Heart right ventricle (tissue), 16 donors: ENCODE measurements around the gene MORN4. TPM values are rescaled to one million over a fixed set of nuclear protein-coding genes. Genes with fewer than 3 reads are reported as not detected.

Experiments used
- ATAC-seq, 8 donors: fragments of 200-7000 bp; cut with Tn5 transposase; one replicate each; pipeline ENCODE4 v1.9.1; 2020; ENCODE audit warnings: mild to moderate bottlenecking in 8 of 8, moderate library complexity in 8 of 8, moderate number of reproducible peaks in 1 of 8
- DNase-seq, 2 donors: peaks; one replicate each; pipeline ENCODE4 v3.0.0-alpha.2; 2020
- H3K27ac ChIP-seq, 10 donors: fragments of 200-600 bp; sonication (generic) in 2 of 10; one replicate each; pipeline versions ENCODE4 v1.5.0 to v1.8.0; 2020 to 2022; ENCODE audit warnings: mild to moderate bottlenecking in 3 of 10
- H3K27me3 ChIP-seq, 7 donors: fragments of 200-600 bp; one replicate each; pipeline ENCODE4 v1.8.0; 2021 to 2022; ENCODE audit warnings: mild to moderate bottlenecking in 2 of 7
- H3K36me3 ChIP-seq, 9 donors: fragments of 200-600 bp; sonication (generic) in 1 of 9; one replicate each; pipeline versions ENCODE4 v1.5.0 to v1.8.0; 2020 to 2022; ENCODE audit warnings: mild to moderate bottlenecking in 2 of 9
- H3K4me1 ChIP-seq, 9 donors: fragments of 200-600 bp; sonication (generic) in 1 of 9; one replicate each; pipeline versions ENCODE4 v1.5.0 to v1.8.0; 2020 to 2022; ENCODE audit warnings: mild to moderate bottlenecking in 4 of 9
- H3K4me3 ChIP-seq, 10 donors: fragments of 200-600 bp; sonication (generic) in 2 of 10; one replicate each; pipeline versions ENCODE4 v1.5.0 to v1.8.0; 2020 to 2022; ENCODE audit warnings: mild to moderate bottlenecking in 7 of 10, moderate library complexity in 2 of 10
- H3K9me3 ChIP-seq, 11 donors: fragments of 200-600 bp in 10 of 11; sonication (generic) in 2 of 11; one replicate each; pipeline versions ENCODE4 v1.5.0 to v1.8.0; 2013 to 2022; ENCODE audit warnings: mild to moderate bottlenecking in 2 of 11, control low read depth in 1 of 11, moderate library complexity in 1 of 11
- WGBS, 2 donors: extraction: QIAGEN DNeasy Blood & Tissue Kit; methylation state at CpG; one replicate each; pipeline ENCODE4 v1.1.7; 2013; ENCODE audit warnings: inconsistent platforms in 1 of 2; 5-methylcytosine and 5-hydroxymethylcytosine counted together
- intact Hi-C, 10 donors: fragments of 100-400 bp; cut with DNase I; formaldehyde crosslinking; loops; one replicate each; pipeline versions ENCODE4 v1.11.1 to v1.14.2; 2022
- polyA plus RNA-seq, 2 donors: library from polyadenylated mRNA; stranded (reverse); fragments of 200-250 nt; gene quantifications; one replicate each; pipeline ENCODE4 v1.2.3, GENCODE V29; 2013
- total RNA-seq, 10 donors: library from RNA; stranded (reverse); fragmentation: NEBNext Ultra II Directional in 3 of 10; extraction: Animal tissue kit (Norgen Biotek cat#: 25700) in 3 of 10; gene quantifications; one replicate each; pipeline versions ENCODE4 v1.2.1 to v1.2.4, GENCODE V29; 2021 to 2023
- TF ChIP-seq, protein P1 (sequence below), 9 donors: fragments of 200-600 bp; sonication (generic) in 2 of 9; IDR thresholded peaks; one replicate each; pipeline versions ENCODE4 v1.5.0 to v1.8.0; 2021 to 2022; ENCODE audit warnings: antibody characterized with exemption in 9 of 9, mild to moderate bottlenecking in 5 of 9, moderate library complexity in 1 of 9
- donor health status: Arrhythmogenic right ventricular cardiomyopathy.
- donor health status: ischemic (EF 13 %, LVEDD 7.1; RV severe dilation, severe dysfunction).
- donor health status: healthy with polysubstance abuse.
- donor health status: DM: no; HTN: yes; CAD: no.
- donor health status: DM: no; HTN: no; CAD: no.
- donor health status: ischemic (EF 25% LVEDD 6.9; RV normal size, moderate dysfunction).
- donor health status: ischemic (EF 25% LVEDD 5.7; RV mildly dilated, moderate dysfunction).
- donor health status: healthy.
- donor health status: DM: yes; HTN: yes; CAD: no.
- donor health status: Ischemic cardiomyopathy.
- donor health status: ischemic (EF 35%, LVEDD 5.7; RV mildly dilated, moderate dysfunction).
- donor health status: nonischemic (EF 11% LVEDD 7.7; RV severe dilation, severe dysfunction).
- donor health status: DM: yes; HTN: yes; CAD: no.
- donor health status: PGD.
- donor health status: ischemic (EF 29% LVEDD 5.4; RV normal size, mild dysfunction).
- donor health status: nonischemic (EF 23%, LVEDD 6.1; RV moderate dilation, normal function).

The MORN4 gene
- total and polyA plus RNA-seq, 12 donors = 4.4 to 17.6 (median 13.3) TPM

DNA sequence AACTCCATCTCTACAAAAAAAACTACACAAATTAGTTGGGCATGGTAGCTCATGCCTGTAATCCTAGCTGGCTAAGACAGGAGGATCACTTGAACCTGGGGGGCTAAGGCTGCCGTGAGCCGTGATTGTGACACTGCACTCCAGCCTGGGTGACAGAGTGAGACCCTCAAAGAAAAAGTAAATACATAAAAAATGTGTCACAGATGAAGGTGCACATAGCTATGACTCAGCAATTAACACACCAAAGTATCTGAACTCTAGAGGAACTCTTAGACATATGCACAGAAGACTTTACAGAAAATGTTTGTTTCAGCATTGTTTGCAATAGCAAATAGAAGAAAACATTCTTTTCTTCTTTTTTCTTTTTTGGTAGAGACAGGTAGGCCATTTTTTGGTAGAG lies 35.5 kb downstream of the MORN4 start:
- WGBS, 2 donors = 95 to 98% methylated on average over 2 of the region's 2 CpGs
- ATAC-seq (no peak), DNase-seq (no peak)
- no peaks in the 10 kb centered on the region for H3K27me3 ChIP-seq
- TF ChIP-seq, protein P1, sequence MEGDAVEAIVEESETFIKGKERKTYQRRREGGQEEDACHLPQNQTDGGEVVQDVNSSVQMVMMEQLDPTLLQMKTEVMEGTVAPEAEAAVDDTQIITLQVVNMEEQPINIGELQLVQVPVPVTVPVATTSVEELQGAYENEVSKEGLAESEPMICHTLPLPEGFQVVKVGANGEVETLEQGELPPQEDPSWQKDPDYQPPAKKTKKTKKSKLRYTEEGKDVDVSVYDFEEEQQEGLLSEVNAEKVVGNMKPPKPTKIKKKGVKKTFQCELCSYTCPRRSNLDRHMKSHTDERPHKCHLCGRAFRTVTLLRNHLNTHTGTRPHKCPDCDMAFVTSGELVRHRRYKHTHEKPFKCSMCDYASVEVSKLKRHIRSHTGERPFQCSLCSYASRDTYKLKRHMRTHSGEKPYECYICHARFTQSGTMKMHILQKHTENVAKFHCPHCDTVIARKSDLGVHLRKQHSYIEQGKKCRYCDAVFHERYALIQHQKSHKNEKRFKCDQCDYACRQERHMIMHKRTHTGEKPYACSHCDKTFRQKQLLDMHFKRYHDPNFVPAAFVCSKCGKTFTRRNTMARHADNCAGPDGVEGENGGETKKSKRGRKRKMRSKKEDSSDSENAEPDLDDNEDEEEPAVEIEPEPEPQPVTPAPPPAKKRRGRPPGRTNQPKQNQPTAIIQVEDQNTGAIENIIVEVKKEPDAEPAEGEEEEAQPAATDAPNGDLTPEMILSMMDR (IDR thresholded peaks at IDR 0.05) = no peak
- peaks cover 5 to 57% (median 26%) of the 10 kb centered on the region in 9 donors for H3K4me1 ChIP-seq
- peak overlapping the region; percentile 62 to 99 (median 90) for H3K27ac ChIP-seq
- intact Hi-C loops = no loop called here
- H3K36me3 ChIP-seq = no peaks in the 10 kb centered on the region
- H3K4me3 ChIP-seq = no peak overlapping the region
- no peaks in the 10 kb centered on the region for H3K9me3 ChIP-seq

GRCh38 chr10:97596101-97597082 lies 36.9 kb downstream of the MORN4 start:
- Histone ChIP-seq H3K36me3 (no peaks in the 10 kb centered on the region), H3K4me1 (peaks cover 5 to 47% (median 23%) of the 10 kb centered on the region in 9 donors), H3K4me3 (no peak overlapping the region), H3K9me3 (no peaks in the 10 kb centered on the region), H3K27me3 (no peaks in the 10 kb centered on the region), H3K27ac (peak overlapping the region; percentile 85 to 99 (median 91))
- TF ChIP-seq, protein P1 (IDR thresholded peaks at IDR 0.05) = no peak
- peak in 1 of 2 donors; percentile 79 for DNase-seq
- peak; percentile 73 to 96 (median 94) for ATAC-seq
- 32 to 34% methylated on average over 10 of the region's 10 CpGs for WGBS, 2 donors
- intact Hi-C loops = no loop called here

- Histone ChIP-seq H3K9me3 (no peaks in the 10 kb centered on the region), H3K27ac (peak overlapping the region in 6 of 10 donors; percentile 20 to 99 (median 62)), H3K4me3 (no peak overlapping the region), H3K36me3 (no peaks in the 10 kb centered on the region), H3K27me3 (no peaks in the 10 kb centered on the region), H3K4me1 (peaks cover 5 to 49% (median 22%) of the 10 kb centered on the region in 9 donors)
- TF ChIP-seq, protein P1 (IDR thresholded peaks at IDR 0.05) = no peak
- ATAC-seq (no peak), DNase-seq (no peak)
- 66% methylated on average over 4 of the region's 4 CpGs for WGBS, 2 donors
- intact Hi-C loops = no loop called here
Measured at GRCh38 chr10:97593421-97593820, 39.9 kb downstream of the MORN4 start.

GRCh38 chr10:97590748-97591495 lies 42.4 kb downstream of the MORN4 start:
- DNase-seq (no peak), ATAC-seq (no peak)
- Histone ChIP-seq H3K27me3 (no peaks in the 10 kb centered on the region), H3K36me3 (no peaks in the 10 kb centered on the region), H3K4me3 (no peak overlapping the region), H3K27ac (no peak overlapping the region), H3K4me1 (peaks cover 0 to 35% (median 12%) of the 10 kb centered on the region in 9 donors), H3K9me3 (no peaks in the 10 kb centered on the region)
- intact Hi-C loops = no loop called here
- TF ChIP-seq, protein P1 (IDR thresholded peaks at IDR 0.05) = no peak
- 67 to 68% methylated on average over 5 of the region's 5 CpGs for WGBS, 2 donors
